Measurements from ENCODE around the gene PPT2.
"Not testable (repeated sequence)": the region's sequence is repeated elsewhere in the genome, so short reads cannot be mapped to it uniquely, and the experiment has no call there.

GRCh38 chr6:32193096-32193495 is 39.2 kb downstream of the PPT2 start:
- not testable (repeated sequence) for TF ChIP-seq POLR2AphosphoS5 (IDR thresholded peaks at IDR 0.05); EP300 (conservative IDR thresholded peaks at IDR 0.05; ENCODE audit: poor library complexity, severe bottlenecking); SMC3 (conservative IDR thresholded peaks at IDR 0.05; ENCODE audit: poor library complexity)
- TF ChIP-seq, protein P1, sequence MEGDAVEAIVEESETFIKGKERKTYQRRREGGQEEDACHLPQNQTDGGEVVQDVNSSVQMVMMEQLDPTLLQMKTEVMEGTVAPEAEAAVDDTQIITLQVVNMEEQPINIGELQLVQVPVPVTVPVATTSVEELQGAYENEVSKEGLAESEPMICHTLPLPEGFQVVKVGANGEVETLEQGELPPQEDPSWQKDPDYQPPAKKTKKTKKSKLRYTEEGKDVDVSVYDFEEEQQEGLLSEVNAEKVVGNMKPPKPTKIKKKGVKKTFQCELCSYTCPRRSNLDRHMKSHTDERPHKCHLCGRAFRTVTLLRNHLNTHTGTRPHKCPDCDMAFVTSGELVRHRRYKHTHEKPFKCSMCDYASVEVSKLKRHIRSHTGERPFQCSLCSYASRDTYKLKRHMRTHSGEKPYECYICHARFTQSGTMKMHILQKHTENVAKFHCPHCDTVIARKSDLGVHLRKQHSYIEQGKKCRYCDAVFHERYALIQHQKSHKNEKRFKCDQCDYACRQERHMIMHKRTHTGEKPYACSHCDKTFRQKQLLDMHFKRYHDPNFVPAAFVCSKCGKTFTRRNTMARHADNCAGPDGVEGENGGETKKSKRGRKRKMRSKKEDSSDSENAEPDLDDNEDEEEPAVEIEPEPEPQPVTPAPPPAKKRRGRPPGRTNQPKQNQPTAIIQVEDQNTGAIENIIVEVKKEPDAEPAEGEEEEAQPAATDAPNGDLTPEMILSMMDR (IDR thresholded peaks at IDR 0.05; ENCODE audit: poor library complexity, severe bottlenecking): not testable (repeated sequence)

Measured in neural cell (in vitro differentiated cells).